Choroid plexus epithelial cell (primary cell): Measurements from ENCODE around the gene MPPED2.

Source experiments
- DNase-seq: peaks from one replicate; pipeline ENCODE4 v3.0.0-alpha.2; 2010; ENCODE audit warnings: low read depth
- H3K4me3 ChIP-seq: 2 replicates; pipeline ENCODE4 v1.5.1; 2011; ENCODE audit warnings: low read depth, mild to moderate bottlenecking, control low read depth, low read length, moderate library complexity
- TF ChIP-seq, protein P1 (sequence below): conservative IDR thresholded peaks from 2 replicates; pipeline ENCODE4 v1.5.1; 2011; ENCODE audit warnings: low read depth, mild to moderate bottlenecking, control low read depth, inconsistent platforms, low read length, moderate library complexity

The MPPED2 gene

DNA sequence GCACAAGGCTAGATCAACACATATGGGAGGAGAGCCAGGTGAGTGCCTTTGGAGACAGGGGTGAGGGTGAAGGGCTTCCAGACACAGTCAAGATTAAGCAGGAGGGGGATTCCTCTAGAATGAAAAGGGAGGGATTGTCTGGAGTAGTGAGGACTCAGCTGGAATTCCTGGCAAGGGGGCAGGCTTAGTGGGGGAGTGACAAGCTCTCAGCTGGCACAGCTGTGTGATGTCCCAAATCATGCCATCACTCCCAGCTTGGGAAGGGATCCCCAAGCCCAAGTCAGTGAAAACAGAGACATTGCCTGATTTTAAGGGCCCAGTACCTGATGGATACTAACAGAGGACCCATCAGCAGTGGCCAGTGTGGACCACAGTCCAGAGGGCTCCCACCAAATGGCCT, 119.0 kb downstream of the MPPED2 start:
- DNase-seq, result no peak
- no peak overlapping the region for H3K4me3 ChIP-seq
- TF ChIP-seq, protein P1, sequence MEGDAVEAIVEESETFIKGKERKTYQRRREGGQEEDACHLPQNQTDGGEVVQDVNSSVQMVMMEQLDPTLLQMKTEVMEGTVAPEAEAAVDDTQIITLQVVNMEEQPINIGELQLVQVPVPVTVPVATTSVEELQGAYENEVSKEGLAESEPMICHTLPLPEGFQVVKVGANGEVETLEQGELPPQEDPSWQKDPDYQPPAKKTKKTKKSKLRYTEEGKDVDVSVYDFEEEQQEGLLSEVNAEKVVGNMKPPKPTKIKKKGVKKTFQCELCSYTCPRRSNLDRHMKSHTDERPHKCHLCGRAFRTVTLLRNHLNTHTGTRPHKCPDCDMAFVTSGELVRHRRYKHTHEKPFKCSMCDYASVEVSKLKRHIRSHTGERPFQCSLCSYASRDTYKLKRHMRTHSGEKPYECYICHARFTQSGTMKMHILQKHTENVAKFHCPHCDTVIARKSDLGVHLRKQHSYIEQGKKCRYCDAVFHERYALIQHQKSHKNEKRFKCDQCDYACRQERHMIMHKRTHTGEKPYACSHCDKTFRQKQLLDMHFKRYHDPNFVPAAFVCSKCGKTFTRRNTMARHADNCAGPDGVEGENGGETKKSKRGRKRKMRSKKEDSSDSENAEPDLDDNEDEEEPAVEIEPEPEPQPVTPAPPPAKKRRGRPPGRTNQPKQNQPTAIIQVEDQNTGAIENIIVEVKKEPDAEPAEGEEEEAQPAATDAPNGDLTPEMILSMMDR, result no peak

DNA sequence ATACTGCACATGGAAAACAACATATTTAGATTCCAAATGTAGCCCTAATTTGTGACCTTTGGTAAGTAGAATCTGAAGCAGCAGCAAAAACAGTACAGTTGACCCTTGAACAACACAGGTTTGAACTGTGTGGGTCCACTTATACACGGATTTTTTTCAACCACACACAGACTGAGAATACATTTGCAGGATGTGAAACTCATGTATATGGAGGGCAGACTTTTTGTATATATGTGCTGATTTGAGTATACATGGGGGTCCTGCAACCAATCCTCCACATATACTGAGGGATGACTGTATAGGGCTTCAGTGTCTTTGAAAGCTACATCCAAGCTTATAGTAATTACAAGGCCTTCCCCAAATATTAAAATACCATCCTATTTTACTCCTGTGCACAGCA, 120.5 kb downstream of the MPPED2 start:
- no peak for DNase-seq
- TF ChIP-seq, protein P1, result no peak
- H3K4me3 ChIP-seq, result no peak overlapping the region

DNA sequence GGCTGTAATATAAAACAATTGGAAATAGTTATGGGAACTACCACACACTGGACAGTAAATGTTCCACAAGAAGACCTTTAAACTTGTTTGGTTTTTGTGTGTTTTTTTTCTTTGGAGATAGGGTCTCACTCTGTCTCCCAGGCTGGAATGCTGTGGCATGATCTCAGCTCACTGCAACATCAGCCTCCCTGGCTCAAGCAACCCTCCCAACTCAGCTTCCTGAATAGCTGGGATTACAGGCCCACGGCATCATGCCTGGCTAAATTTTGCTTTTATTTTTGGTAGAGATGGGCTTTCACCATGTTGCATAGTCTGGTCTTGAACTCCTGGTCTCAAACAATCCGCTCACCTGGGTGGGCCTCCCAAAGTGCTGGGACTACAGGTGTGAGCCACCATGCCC, 121.0 kb downstream of the MPPED2 start:
- no peak overlapping the region for H3K4me3 ChIP-seq
- TF ChIP-seq, protein P1, result no peak

DNA sequence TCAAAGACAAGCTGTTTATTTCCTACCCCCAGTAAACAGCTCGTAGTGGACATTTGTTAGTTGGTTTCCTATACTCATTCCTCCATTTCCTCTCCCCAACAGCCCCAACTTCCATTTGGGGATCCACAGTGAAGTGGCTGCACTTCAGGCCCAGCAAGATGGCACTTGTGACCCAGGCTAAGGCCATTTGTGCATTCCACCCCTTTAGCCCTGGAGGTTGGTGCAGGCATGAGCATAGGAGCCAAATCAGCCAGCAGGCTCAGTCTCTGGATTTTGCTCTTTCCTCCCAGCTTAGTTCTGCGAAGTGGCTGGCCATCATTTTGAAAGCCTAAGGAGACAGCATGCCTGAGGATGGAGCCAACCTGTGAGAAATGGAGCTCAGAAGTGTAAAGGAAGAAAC, 122.9 kb downstream of the MPPED2 start:
- TF ChIP-seq, protein P1, result no peak
- DNase-seq, result no peak
- H3K4me3 ChIP-seq, result no peak overlapping the region

More for the DNA sequence above, 121.0 kb downstream of the MPPED2 start:
- DNase-seq, result no peak

DNA sequence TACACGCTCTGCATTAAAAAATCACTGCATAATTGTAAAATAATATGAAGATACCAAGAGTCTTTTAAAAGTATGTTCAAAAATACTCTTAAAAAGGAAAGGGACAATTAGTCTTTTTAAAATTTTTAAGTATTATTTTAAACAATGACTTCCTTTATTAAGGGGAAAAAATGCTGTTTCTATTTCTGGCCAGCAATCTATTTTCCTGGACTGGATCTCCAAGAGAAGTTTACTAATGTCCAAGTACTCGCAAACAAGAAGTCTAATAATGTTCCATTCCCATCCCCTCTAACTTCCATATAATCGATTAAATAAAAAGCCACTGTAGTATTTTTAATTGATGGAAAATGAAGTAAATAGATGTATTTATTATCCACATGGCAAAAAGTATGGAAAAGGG, 123.7 kb downstream of the MPPED2 start:
- TF ChIP-seq, protein P1, result no peak
- H3K4me3 ChIP-seq, result no peak overlapping the region
- no peak for DNase-seq

DNA sequence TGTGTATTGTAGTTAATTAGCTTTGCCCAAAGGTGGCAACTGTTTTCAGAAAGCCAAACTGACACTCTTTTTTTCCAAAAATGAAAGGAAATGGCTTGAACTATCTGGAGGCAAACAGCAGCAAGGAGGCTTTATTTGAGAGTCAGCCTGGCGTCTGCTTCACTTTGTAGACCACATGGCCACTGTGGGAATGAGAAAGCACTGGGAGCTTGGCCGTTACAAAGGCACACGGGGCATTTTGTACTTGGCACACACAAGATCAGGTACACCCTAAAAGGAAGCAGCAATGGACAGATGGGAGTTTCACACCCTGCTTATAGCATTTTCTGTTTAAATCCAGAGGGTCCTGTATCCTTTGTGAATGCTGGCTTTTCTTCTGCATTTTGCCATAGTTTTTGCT, 126.3 kb downstream of the MPPED2 start:
- DNase-seq, result no peak

DNA sequence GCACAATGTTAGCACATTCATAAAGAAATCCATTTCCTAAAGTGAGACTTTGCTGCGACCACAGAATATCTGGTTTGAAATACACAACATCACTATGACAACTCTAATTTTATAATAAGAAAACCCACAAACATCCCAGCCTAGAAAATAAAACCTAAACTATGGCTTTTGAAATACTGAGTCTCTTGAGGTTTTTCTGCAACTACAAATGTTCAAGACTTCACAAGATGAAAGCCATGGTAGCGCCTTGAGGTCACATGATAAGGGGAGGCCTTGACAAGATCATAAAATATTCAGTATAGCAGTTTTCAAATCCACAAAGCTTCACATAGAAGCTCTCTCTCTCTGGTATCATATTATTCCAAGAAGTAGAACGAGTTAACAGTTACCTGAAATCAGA, 126.8 kb downstream of the MPPED2 start:
- DNase-seq, result no peak
- TF ChIP-seq, protein P1, result no peak
- no peak overlapping the region for H3K4me3 ChIP-seq

More for the DNA sequence above, 126.3 kb downstream of the MPPED2 start:
- TF ChIP-seq, protein P1, result no peak
- no peak overlapping the region for H3K4me3 ChIP-seq
